ENCODE measurements around the gene OLFML2A. TPM values are rescaled to one million over a fixed set of nuclear protein-coding genes. Genes with fewer than 3 reads are reported as not detected.

OLFML2A gene
- total and polyA plus RNA-seq, 2 donors from 2014 or later = 5.1 to 12.2 TPM

GRCh38 chr9:124781967-124782660 lies 5.2 kb downstream of the OLFML2A start:
- Histone ChIP-seq H3K4me1 (ENCODE audit: control insufficient read depth in 2 of 3, insufficient read depth in 2 of 3, low read depth in 1 of 3, low read length in 3 of 3) (peaks cover 0 to 3% (median 0%) of the 10 kb centered on the region in 3 donors), H3K27me3 (ENCODE audit: control insufficient read depth, insufficient read depth, low read length) (no peaks in the 10 kb centered on the region), H3K4me3 (ENCODE audit: low read length in 3 of 3) (no peak overlapping the region), H3K9me3 (ENCODE audit: control insufficient read depth in 2 of 3, insufficient read depth in 1 of 3, low read length in 3 of 3) (no peaks in the 10 kb centered on the region), H3K27ac (ENCODE audit: low read depth in 2 of 2, low read length in 2 of 2) (no peak overlapping the region), H3K36me3 (ENCODE audit: control insufficient read depth in 2 of 3, insufficient read depth in 3 of 3, low read length in 3 of 3) (no peaks in the 10 kb centered on the region), H3K9ac (ENCODE audit: low read length in 3 of 3) (no peak overlapping the region)
- FAIRE-seq (no peak), DNase-seq (peak in 1 of 5 donors; percentile 37)
- intact Hi-C loops (cut with DNase I) = no loop called here
- no peak for TF ChIP-seq CTCF (IDR thresholded peaks at IDR 0.05; ENCODE audit: borderline replicate concordance, extremely low read depth, insufficient read depth)

DNA sequence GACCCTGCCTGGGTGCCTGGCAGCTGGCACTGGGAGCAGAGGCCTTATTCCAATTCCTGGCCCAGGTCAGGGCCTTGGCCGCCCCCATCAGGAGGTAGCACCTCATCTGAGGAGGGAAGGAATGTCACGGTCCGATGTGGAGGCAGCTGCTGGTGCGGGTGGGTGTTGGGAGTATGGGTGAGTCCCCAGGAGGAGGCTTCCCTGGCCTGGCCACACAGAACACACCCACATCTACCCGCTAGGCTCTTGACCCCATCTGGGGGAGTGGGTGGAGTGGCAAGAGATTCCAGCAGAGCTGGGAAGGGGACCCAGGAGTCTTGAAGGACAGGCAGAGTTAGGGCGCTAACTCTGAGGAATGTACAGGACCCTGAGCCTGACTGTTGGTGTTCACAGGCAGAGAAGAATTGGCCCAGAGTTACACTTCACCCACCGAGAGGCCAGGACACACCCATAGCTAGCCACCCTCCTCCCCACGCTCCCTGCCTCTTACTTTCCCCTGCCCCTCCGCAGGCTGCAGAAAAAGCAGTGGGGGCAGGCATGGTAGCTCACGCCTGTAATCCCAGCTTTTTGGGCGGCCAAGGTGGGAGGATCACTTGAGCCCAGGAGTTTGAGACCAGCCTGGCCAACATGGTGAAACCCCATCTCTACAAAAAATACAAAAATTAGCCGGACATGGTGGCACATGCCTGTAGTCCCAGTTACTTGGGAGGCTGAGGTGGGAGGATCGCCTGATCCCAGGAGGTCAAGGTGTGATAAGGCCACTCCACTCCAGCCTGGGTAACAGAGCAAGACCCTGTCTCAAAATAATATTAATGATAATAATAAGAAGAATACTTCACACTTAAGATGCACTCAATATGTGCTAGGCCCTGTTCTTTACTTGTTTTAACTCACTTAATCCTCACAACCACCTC lies 6.0 kb downstream of the OLFML2A start:
- intact Hi-C loops (cut with DNase I) = no loop called here
- no peaks in the 10 kb centered on the region for H3K36me3 ChIP-seq (ENCODE audit: control insufficient read depth in 2 of 3, insufficient read depth in 3 of 3, low read length in 3 of 3)
- peaks cover 0 to 3% (median 0%) of the 10 kb centered on the region in 3 donors for H3K4me1 ChIP-seq (ENCODE audit: control insufficient read depth in 2 of 3, insufficient read depth in 2 of 3, low read depth in 1 of 3, low read length in 3 of 3)
- no peak overlapping the region for H3K4me3 ChIP-seq (ENCODE audit: low read length in 3 of 3)
- H3K27ac ChIP-seq (ENCODE audit: low read depth in 2 of 2, low read length in 2 of 2) = no peak overlapping the region
- no peaks in the 10 kb centered on the region for H3K9me3 ChIP-seq (ENCODE audit: control insufficient read depth in 2 of 3, insufficient read depth in 1 of 3, low read length in 3 of 3)
- no peak for TF ChIP-seq CTCF (IDR thresholded peaks at IDR 0.05; ENCODE audit: borderline replicate concordance, extremely low read depth, insufficient read depth)
- H3K9ac ChIP-seq (ENCODE audit: low read length in 3 of 3) = no peak overlapping the region
- H3K27me3 ChIP-seq (ENCODE audit: control insufficient read depth, insufficient read depth, low read length) = no peaks in the 10 kb centered on the region
- FAIRE-seq (no peak), DNase-seq (peak in 2 of 5 donors; percentile 31 to 45)

GRCh38 chr9:124783830-124784229 lies 6.9 kb downstream of the OLFML2A start:
- intact Hi-C loops (cut with DNase I) = no loop called here
- H3K9me3 ChIP-seq (ENCODE audit: control insufficient read depth in 2 of 3, insufficient read depth in 1 of 3, low read length in 3 of 3) = no peaks in the 10 kb centered on the region
- peak in 1 of 5 donors; percentile 11 for DNase-seq
- peaks cover 0 to 3% (median 0%) of the 10 kb centered on the region in 3 donors for H3K4me1 ChIP-seq (ENCODE audit: control insufficient read depth in 2 of 3, insufficient read depth in 2 of 3, low read depth in 1 of 3, low read length in 3 of 3)
- no peak overlapping the region for H3K27ac ChIP-seq (ENCODE audit: low read depth in 2 of 2, low read length in 2 of 2)
- no peak for FAIRE-seq
- H3K9ac ChIP-seq (ENCODE audit: low read length in 3 of 3) = no peak overlapping the region
- no peak for TF ChIP-seq CTCF (IDR thresholded peaks at IDR 0.05; ENCODE audit: borderline replicate concordance, extremely low read depth, insufficient read depth)
- H3K27me3 ChIP-seq (ENCODE audit: control insufficient read depth, insufficient read depth, low read length) = no peaks in the 10 kb centered on the region
- no peak overlapping the region for H3K4me3 ChIP-seq (ENCODE audit: low read length in 3 of 3)
- H3K36me3 ChIP-seq (ENCODE audit: control insufficient read depth in 2 of 3, insufficient read depth in 3 of 3, low read length in 3 of 3) = no peaks in the 10 kb centered on the region

Measured in kidney (tissue), 14 donors.